HepG2 (cell line): ENCODE measurements around the gene EPDR1. TPM values are rescaled to one million over a fixed set of nuclear protein-coding genes. Genes with fewer than 3 reads are reported as not detected.
A peak's percentile ranks its signal among the peaks of the same experiment; 100 is the strongest.

Experiments
- ATF4 ChIP-seq, 2 experiments: fragments of 450-650 bp in 1 of 2; sonication (generic) in 1 of 2; formaldehyde crosslinking; IDR thresholded peaks; 2 replicates each; pipeline versions ENCODE4 v1.5.0 to v1.8.0; 2020 to 2022; ENCODE audit warnings: mild to moderate bottlenecking in 1 of 2, missing genetic modification reagents in 1 of 2
- ATF7 ChIP-seq, 2 experiments: fragments of 450-650 bp in 1 of 2; sonication (generic) in 1 of 2; formaldehyde crosslinking in 1 of 2; IDR thresholded peaks; 2 replicates each; pipeline versions ENCODE4 v1.4.0 to v1.6.1; 2016 to 2020; ENCODE audit warnings: antibody characterized with exemption in 1 of 2, mild to moderate bottlenecking in 1 of 2, missing genetic modification reagents in 1 of 2
- CEBPZ ChIP-seq: IDR thresholded peaks from 2 replicates; pipeline ENCODE4 v1.6.1; 2012; ENCODE audit warnings: low read length, improper control_type of control experiment
- MBNL3 ChIP-seq: fragments of 250-450 bp; sonication (Bioruptor Pico); conservative IDR thresholded peaks from 2 replicates; pipeline ENCODE4 v1.8.0; 2022; ENCODE audit warnings: mild to moderate bottlenecking, inconsistent platforms
- NFE2 ChIP-seq: sonication (generic); formaldehyde crosslinking; IDR thresholded peaks from 2 replicates; pipeline ENCODE4 v1.4.0; 2020; ENCODE audit warnings: missing genetic modification reagents
- TEF ChIP-seq: sonication (generic); formaldehyde crosslinking; IDR thresholded peaks from 2 replicates; pipeline ENCODE4 v1.5.0; 2020; ENCODE audit warnings: missing genetic modification reagents
- ZKSCAN5 ChIP-seq: sonication (generic); formaldehyde crosslinking; IDR thresholded peaks from 2 replicates; pipeline ENCODE4 v1.5.1; 2020; ENCODE audit warnings: mild to moderate bottlenecking, missing genetic modification reagents
- ZMYM4 ChIP-seq: sonication (generic); formaldehyde crosslinking; IDR thresholded peaks from 2 replicates; pipeline ENCODE4 v1.8.1; 2023; ENCODE audit warnings: mild to moderate bottlenecking, missing genetic modification reagents
- ZNF292 ChIP-seq: sonication (generic); formaldehyde crosslinking; IDR thresholded peaks from 2 replicates; pipeline ENCODE4 v1.8.1; 2022; ENCODE audit warnings: mild to moderate bottlenecking, low read depth, missing genetic modification reagents, borderline replicate concordance
- ZNF337 ChIP-seq: sonication (generic); formaldehyde crosslinking; IDR thresholded peaks from 2 replicates; pipeline ENCODE4 v1.5.1; 2020; ENCODE audit warnings: missing genetic modification reagents, low read depth, mild to moderate bottlenecking, borderline replicate concordance
- polyA plus RNA-seq, 8 experiments: library from polyadenylated mRNA; depleted of rRNA in 3 of 8; stranded (reverse) in 7 of 8; unstranded in 1 of 8; fragments of >200 nt; fragmentation: Illumina TruSeq in 4 of 8; extraction: Trizol in 4 of 8; gene quantifications; 2 replicates each; pipeline versions ENCODE4 v1.2.1 to v1.2.3, GENCODE V29; 2011 to 2016; ENCODE audit warnings: low read depth in 4 of 8, missing spikeins in 1 of 8, mixed read lengths in 1 of 8; ENCODE audit not compliant: insufficient read depth in 1 of 8
- total RNA-seq, 5 experiments: library from RNA; depleted of rRNA; stranded (reverse); fragments of >200 nt; fragmentation: Illumina TruSeq; extraction: Trizol; gene quantifications; 2 replicates each; pipeline ENCODE4 v1.2.3, GENCODE V29; 2016; ENCODE audit warnings: low read depth in 1 of 5

EPDR1 gene
- total and polyA plus RNA-seq, 2 of the 13 experiments (the other 11 are each of a cell fraction or from before 2014, with no cell fraction given), result 38.3 to 50.2 TPM

GRCh38 chr7:37945336-37945735 is 24.9 kb downstream of the EPDR1 start (continued):
- no peak for TF ChIP-seq CEBPZ
- TF ChIP-seq ZKSCAN5 (CRISPR knock-in tag), result no peak
- no peak for TF ChIP-seq TEF (CRISPR knock-in tag)
- no peak for TF ChIP-seq ZNF292 (CRISPR knock-in tag)
- no peak for TF ChIP-seq MBNL3
- TF ChIP-seq NFE2 (CRISPR knock-in tag), result no peak
- TF ChIP-seq ATF7 (IDR thresholded peaks at IDR 0.05), result peak; percentile 56
- TF ChIP-seq ATF7 (CRISPR knock-in tag; IDR thresholded peaks at IDR 0.05), result no peak
- no peak for TF ChIP-seq ZNF337 (CRISPR knock-in tag)
- TF ChIP-seq ATF4 (CRISPR knock-in tag; IDR thresholded peaks at IDR 0.05), result no peak
- TF ChIP-seq ZMYM4, result no peak
- TF ChIP-seq, all 625 proteins: peak for 5
